LNCaP clone FGC (cell line): ENCODE data around the gene SCYGR8.

Experiments
- DNase-seq: peaks from one replicate; pipeline ENCODE4 v3.0.0-alpha.2; 2011; ENCODE audit warnings: low read depth
- H3K4me3 ChIP-seq: 2 replicates; pipeline ENCODE4 v1.5.1; 2011; ENCODE audit warnings: mild to moderate bottlenecking, low read depth, low read length, control low read depth
- TF ChIP-seq, protein P1 (sequence below): IDR thresholded peaks from 2 replicates; pipeline ENCODE4 v1.5.1; 2012; ENCODE audit warnings: mild to moderate bottlenecking; ENCODE audit not compliant: control insufficient read depth, insufficient read depth; ENCODE audit errors: extremely low read depth

SCYGR8 gene

GRCh38 chr2:227745594-227745993 lies at the start of gene SCYGR8:
TSS of gene SCYGR8 (plus strand) at chr2:227745894. CDS start at chr2:227745894, 0 bp downstream.
- TF ChIP-seq, protein P1, sequence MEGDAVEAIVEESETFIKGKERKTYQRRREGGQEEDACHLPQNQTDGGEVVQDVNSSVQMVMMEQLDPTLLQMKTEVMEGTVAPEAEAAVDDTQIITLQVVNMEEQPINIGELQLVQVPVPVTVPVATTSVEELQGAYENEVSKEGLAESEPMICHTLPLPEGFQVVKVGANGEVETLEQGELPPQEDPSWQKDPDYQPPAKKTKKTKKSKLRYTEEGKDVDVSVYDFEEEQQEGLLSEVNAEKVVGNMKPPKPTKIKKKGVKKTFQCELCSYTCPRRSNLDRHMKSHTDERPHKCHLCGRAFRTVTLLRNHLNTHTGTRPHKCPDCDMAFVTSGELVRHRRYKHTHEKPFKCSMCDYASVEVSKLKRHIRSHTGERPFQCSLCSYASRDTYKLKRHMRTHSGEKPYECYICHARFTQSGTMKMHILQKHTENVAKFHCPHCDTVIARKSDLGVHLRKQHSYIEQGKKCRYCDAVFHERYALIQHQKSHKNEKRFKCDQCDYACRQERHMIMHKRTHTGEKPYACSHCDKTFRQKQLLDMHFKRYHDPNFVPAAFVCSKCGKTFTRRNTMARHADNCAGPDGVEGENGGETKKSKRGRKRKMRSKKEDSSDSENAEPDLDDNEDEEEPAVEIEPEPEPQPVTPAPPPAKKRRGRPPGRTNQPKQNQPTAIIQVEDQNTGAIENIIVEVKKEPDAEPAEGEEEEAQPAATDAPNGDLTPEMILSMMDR, result no peak
- no peak for DNase-seq

DNA sequence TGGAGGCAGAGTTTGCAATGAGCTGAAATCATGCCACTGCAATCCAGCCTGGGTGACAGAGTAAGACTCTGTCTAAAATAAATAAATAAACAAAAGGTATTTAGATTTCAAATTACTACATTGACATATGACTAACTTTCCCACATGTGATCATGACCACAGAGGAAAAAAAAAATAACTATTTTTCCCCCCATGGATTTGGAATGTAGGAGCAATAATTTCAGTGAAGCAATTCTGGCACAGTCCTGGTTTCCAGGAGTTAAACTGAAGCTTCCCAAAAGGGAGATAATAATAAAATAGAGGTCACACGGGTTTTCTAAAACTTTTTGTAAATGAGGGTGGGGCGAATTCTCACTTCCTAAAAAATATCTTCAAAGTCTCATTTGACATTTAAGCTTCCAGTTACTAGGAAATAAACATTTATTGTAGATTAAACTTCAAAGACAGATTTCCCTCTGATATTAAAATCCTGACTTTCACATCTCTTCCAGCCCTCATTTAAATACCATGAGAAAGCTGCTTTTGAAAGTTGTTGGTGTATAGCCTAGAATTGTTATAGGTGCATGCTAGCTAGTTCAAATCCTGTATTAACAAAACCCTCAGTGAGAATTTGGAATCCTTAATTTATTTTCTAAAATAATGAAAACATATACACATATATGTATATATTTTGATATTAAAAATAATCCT lies 48.6 kb upstream of the SCYGR8 start:
- TF ChIP-seq, protein P1, result no peak
- H3K4me3 ChIP-seq, result no peak overlapping the region
- DNase-seq, result no peak

More at GRCh38 chr2:227745594-227745993, at the start of gene SCYGR8:
- no peak within 1 kb of the TSS for H3K4me3 ChIP-seq

- no peak overlapping the region for H3K4me3 ChIP-seq
- DNase-seq, result no peak
- TF ChIP-seq, protein P1, result no peak
These were observed 44.1 kb upstream of the SCYGR8 start for GRCh38 chr2:227701556-227701955.

DNA sequence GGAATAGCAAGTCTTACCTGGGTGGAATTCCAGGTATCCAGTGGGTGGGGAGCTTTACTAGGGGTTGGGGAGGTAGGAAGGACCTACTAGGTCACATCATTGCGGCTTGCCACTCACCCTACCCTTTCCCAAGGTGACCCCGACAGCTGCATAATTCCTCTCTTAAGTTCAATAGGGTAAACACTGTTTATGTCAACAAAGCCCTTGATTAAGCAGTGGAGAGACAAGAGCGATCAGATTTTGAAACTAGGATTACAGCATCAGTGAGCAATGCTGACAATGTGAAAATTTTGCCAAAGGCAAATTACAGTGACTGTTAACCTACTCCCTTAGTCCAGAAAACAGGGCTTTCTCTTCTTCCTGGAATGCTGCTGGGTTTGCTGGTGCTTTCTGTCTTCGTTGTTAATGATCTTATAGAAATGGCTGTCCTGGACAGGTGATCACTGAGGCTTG lies 42.4 kb upstream of the SCYGR8 start:
- DNase-seq, result no peak
- TF ChIP-seq, protein P1, result no peak
- H3K4me3 ChIP-seq, result no peak overlapping the region

DNA sequence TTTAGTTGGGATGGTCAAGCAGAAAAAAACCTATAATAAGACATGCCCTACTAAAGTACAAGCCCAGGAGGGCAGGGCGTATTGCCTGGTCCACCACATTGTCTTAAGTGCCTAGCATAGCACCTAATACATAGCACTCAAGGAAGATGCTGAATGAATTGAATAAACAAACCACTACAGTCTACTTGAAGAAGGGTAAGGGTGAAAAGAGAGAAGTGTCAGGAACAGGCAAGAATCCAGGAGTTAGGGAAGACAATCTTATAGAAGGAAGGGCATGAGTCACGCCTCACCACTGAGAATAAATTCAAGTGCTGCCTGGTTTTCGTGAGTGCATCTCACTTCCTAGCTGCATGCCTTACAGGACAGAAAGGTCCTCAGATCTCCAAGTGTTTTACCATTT lies 41.7 kb upstream of the SCYGR8 start:
- no peak for DNase-seq
- no peak overlapping the region for H3K4me3 ChIP-seq
- TF ChIP-seq, protein P1, result no peak

- TF ChIP-seq, protein P1, result no peak
- no peak overlapping the region for H3K4me3 ChIP-seq
- no peak for DNase-seq
These were observed 38.8 kb upstream of the SCYGR8 start for GRCh38 chr2:227706859-227707258.

DNA sequence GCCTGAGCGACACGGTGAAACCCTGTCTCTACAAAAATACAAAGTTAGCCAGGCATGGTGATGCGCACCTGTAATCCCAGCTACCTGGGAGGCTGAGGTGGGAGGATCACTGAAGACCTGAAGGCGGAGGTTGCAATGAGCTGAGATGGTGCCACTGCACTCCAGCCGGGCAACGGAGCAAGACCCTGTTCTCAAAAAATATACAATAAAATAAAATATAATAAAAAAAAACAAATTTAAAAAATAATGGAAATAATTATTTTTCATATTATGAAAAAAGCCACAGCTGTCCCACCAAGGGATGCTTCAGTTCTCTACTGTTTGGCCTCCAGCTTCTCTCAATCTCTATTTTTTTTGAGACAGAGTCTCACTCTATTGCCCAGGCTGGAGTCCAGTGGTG lies 38.3 kb upstream of the SCYGR8 start:
- TF ChIP-seq, protein P1, result no peak

More for the DNA sequence above, 38.3 kb upstream of the SCYGR8 start:
- no peak overlapping the region for H3K4me3 ChIP-seq
- no peak for DNase-seq
